A172 (cell line): ENCODE measurements around the gene TCEANC2. TPM values are rescaled to one million over a fixed set of nuclear protein-coding genes. Genes with fewer than 3 reads are reported as not detected.

Experiments
- DNase-seq: peaks from one replicate; pipeline ENCODE4 v3.0.0-alpha.2; 2015; ENCODE audit warnings: low spot score
- total RNA-seq: library from RNA; depleted of rRNA; stranded (reverse); fragments of >200 nt; shearing (Covaris generic); gene quantifications from 2 replicates; pipeline ENCODE4 v1.2.3, GENCODE V29; 2014

Gene TCEANC2
- total RNA-seq, 1 experiment from 2014 or later: 3.7 TPM

DNA sequence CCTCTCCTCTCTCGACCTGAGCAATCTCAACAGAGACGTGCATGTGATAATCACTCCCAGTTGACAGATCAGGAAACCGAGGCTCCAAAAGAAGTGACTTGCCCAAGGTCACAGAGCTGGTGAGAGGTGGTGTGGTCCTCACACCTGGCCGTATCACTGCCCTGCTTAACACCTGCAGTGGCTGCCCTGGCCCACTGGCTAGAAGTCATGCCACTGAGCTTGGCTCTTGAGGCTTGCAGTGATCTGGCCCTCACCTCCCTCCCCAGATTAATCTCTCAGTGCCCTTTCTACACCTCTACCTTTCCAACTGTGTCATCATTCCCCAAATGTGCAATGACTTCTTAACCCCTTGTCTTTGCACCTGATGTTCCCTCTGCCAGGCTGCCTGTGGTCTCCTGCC lies 60.6 kb downstream of the TCEANC2 start:
- no peak for DNase-seq

- no peak for DNase-seq
Observed at GRCh38 chr1:54114955-54115354, 61.5 kb downstream of the TCEANC2 start.

GRCh38 chr1:54115520-54115919 lies 62.1 kb downstream of the TCEANC2 start:
- no peak for DNase-seq

- peak; percentile 57 for DNase-seq
Observed at GRCh38 chr1:54117815-54118563, 64.6 kb downstream of the TCEANC2 start.

DNA sequence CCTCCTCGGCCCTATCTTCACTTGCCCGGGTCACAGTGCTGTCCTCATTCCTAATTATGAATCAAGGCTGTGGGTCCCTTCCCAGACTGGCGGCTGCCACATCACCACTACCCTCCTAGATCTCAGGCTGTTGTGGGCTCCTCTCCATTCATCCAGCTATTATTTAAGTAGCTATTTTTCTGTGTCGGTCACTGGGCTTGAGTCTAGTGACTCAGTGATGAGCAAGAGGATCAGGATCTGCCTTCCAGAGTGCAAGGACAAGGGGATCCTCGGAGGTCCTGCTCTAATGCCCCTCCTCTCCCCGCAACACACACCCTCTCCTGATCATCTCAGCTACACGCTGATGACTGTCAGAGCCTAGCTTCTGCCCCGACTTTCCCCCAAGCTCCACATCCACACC lies 65.3 kb downstream of the TCEANC2 start:
- peak; percentile 84 for DNase-seq

DNA sequence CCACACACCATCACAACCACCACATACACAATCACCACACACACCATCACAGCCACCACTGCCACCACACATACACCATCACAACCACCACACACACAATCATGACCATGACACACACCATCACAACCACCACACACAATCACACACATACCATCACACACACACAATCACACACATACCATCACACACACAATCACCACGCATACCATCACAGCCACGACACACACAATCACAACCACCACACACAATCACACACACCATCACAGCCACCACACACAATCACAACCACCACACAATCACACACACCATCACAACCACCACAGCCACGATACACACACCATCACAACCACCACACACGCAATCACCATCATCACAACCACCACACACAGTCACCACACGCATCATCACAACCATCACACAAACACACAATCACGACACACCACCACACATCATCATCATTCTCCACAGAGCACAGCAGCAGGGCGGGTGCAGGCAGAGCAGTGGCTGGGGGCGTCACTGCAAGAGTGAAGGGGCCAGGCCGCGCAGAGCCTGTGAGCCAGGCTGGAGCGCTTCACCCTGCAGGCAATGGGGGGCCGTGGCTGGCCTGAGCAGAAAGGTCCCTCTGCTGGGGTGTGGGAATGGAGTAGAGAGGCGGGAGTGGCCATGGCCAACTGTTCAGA lies 66.8 kb downstream of the TCEANC2 start:
- DNase-seq: no peak

GRCh38 chr1:54120698-54121481 lies 67.5 kb downstream of the TCEANC2 start:
- DNase-seq: peak; percentile 53

- peak; percentile 81 for DNase-seq
Observed at GRCh38 chr1:54121482-54122134, 68.2 kb downstream of the TCEANC2 start.

GRCh38 chr1:54122135-54122751 lies 68.8 kb downstream of the TCEANC2 start:
- no peak for DNase-seq

GRCh38 chr1:54122992-54123391 lies 69.6 kb downstream of the TCEANC2 start:
- no peak for DNase-seq

DNA sequence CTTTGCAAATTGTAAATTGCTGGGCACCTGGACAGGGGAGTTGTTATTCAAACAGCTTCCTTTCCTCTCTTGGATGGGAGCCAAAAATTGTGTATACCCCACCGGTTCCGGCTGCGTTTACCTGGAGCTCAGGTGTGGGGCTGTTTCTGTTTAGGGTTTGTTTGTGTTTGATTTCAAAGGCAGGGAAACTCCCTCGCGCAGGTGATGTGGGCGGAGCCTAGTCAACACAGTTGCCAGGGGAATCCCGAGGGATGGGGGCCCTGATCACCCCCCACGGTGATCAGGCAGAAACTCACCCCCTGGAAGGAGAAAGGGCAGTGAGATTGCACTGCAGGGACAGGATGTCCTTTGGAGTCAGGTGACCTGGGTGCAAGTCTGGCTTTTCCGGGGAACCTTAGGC lies 71.1 kb downstream of the TCEANC2 start:
- DNase-seq: no peak

GRCh38 chr1:54124906-54125305 lies 71.5 kb downstream of the TCEANC2 start:
- DNase-seq: no peak

GRCh38 chr1:54125386-54126070 lies 72.1 kb downstream of the TCEANC2 start:
- DNase-seq: peak; percentile 29

DNA sequence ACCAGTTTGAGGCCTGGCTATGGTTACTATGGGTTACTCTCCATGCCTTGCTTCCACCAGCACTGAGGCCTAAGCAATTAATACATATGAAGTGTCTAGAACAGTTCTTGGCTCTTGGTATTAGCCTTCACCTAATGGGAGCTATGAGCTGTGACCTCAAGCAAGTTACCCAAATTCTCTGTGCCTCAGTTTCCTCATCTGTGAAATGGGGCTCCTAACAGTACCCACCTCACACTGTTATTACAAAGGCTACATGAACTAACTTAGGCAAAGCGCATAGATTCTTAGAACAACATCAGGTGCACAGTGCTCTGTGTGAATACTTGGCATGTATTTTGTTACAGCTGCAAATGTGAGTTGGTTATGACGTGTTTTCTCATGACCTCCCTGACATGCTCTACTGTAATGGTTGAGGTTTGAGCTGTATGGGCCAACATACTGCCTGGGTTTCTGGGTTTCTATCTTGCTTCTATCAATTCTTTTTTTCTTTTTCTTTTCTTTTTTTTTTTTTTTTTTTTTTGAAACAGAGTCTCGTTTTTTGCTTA lies 72.9 kb downstream of the TCEANC2 start:
- no peak for DNase-seq

GRCh38 chr1:54127594-54128300 lies 74.3 kb downstream of the TCEANC2 start:
- no peak for DNase-seq

- no peak for DNase-seq
Observed at GRCh38 chr1:54129858-54130257, 76.5 kb downstream of the TCEANC2 start.

DNA sequence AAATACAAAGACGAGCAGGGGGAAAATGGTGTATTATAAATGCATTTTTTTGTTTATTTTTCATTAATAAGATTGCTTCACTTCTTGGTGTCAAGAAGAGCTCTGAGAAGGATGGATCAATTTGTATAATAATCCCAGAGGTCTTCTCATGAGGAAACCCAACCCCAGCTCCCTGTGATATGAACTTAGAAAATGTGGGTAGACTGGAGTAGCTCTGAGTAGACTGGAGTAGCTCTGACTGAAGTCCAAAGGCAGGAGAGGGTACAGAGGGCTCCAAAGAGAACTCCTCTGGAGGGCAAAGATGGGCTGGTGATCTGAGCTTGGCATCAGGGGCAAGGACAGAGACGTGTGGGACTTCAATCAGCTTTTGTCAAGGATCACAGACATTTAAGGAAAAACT lies 78.0 kb downstream of the TCEANC2 start:
- no peak for DNase-seq

DNA sequence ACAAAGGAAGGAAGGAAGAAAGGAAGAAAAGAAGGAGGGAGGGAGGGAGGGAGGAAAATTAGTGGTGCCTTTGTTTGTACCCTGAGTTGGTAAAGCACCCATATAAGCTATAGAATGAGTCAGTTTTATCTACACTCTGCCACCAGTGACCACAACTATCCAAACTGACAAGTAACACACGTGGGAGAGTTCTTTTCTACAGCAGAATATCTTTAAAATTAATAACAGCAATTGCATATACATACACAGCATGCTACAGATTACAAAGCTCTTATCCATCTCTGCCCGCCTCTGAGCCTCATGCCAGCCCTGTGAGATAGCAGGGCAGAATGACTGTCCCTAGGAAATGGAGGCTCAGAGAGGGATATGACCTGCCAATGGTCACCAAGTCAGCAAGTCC lies 79.1 kb downstream of the TCEANC2 start:
- DNase-seq: peak; percentile 26

- peak; percentile 38 for DNase-seq
Observed at GRCh38 chr1:54134295-54134694, 80.9 kb downstream of the TCEANC2 start.
